ENCODE results near the gene ISCA2. TPM values are rescaled to one million over a fixed set of nuclear protein-coding genes. Genes with fewer than 3 reads are reported as not detected.

The ISCA2 gene
- polyA plus RNA-seq, 4 donors = 23.4 to 37.4 (median 27.8) TPM

DNA sequence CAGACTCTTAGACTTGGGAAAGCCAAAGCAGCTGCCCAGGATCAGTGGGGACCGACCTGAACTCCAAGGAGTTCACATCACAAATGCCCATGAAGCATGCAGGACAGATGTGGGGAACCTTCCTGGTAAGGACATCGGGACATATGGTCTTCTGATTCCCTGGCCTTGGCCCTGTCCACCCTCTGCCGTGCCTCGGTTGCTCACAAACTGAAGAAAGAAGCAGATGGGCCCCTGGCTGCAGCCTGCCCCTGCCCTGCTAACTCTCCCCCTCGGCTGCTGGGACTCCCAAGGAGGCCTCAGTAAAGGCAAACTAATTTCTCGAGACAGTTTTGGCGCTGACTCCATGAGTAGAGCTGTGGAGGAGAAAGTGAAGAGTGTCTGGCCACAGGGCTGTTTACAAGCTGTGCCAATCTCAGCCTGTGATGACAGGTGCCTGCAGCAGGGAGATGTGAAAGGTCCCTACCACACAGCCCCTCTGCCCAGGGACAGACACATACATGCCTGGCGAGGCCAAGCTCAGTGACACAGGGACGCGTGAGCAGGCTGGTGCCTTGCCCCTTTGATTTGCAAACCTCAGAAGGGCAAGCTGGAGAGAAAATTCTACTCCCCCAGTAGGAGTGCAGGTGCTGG lies 48.6 kb downstream of the ISCA2 start:
- DNase-seq = no peak
- FAIRE-seq = no peak
- H3K4me3 ChIP-seq (ENCODE audit: low read depth in 1 of 3, low read length in 3 of 3) = no peak overlapping the region
- no peaks in the 10 kb centered on the region for H3K27me3 ChIP-seq (ENCODE audit: control insufficient read depth in 3 of 3, insufficient read depth in 3 of 3, low read length in 3 of 3)
- no peaks in the 10 kb centered on the region for H3K9me3 ChIP-seq (ENCODE audit: control insufficient read depth in 2 of 2, insufficient read depth in 1 of 2, low read depth in 1 of 2, low read length in 1 of 2)
- H3K36me3 ChIP-seq (ENCODE audit: control insufficient read depth in 3 of 3, insufficient read depth in 2 of 3, low read depth in 1 of 3, low read length in 3 of 3) = no peaks in the 10 kb centered on the region
- WGBS, 3 donors = 85 to 88% (median 86%) methylated on average over 10 of the region's 10 CpGs
- H3K4me1 ChIP-seq (ENCODE audit: control insufficient read depth in 3 of 3, insufficient read depth in 2 of 3, low read depth in 1 of 3, low read length in 2 of 3) = no peaks in the 10 kb centered on the region
- H3K27ac ChIP-seq (ENCODE audit: low read depth in 1 of 3, low read length in 2 of 3) = no peak overlapping the region

DNA sequence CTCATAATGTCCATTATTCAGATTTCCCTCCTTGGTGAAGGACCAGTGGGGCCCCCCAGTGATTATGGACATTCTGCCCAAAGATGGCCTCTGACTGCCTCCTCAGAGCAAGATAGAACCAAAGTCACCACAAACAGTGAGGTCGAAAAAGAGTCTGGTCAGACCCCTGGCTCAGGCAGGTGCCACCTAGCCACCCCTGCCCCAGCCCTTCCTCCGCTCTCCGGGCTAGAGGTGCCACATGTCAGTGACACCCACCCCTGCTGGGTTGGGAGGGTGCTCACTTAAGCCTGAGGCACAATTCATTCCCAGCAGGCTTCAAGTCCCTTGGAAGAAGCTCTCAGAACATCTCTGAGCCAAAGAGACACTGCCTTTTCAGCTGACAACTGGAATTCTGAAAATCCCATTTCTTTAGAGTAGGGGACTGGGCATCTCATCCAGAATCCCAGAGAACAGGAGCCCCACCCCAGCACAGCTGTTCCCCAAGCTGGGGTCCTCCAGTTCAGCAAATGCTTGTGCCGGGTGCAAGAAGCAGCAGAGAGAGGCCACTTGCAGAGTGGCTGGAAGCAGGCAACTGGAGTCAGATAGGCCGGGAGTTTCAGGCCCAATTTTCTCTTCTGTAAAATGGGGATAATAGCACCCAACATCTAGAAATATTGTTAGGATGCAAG lies 50.3 kb downstream of the ISCA2 start:
- no peak for FAIRE-seq
- WGBS, 3 donors = 84 to 87% (median 86%) methylated on average over 5 of the region's 5 CpGs

DNA sequence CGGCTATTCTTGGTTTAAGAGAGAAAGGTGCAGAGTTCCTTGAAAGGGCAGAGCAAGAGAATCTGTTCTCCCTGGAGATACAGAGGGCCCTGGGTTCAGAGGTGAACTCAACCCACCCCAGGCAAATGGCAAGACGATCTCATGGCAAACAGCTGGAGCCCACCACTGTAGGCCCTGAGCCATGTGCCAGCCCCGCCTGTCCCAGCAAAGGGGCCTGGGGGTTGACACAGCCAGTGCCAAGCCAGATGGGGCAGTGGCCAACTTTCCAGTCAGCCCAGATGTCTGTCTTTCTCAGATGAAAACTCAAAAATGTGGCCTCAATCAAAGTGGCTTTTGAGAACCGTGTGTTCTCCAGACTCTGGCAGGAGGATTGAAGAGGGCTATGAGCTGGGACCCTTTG lies 51.8 kb downstream of the ISCA2 start:
- Histone ChIP-seq H3K36me3 (ENCODE audit: control insufficient read depth in 3 of 3, insufficient read depth in 2 of 3, low read depth in 1 of 3, low read length in 3 of 3) (no peaks in the 10 kb centered on the region), H3K4me3 (ENCODE audit: low read depth in 1 of 3, low read length in 3 of 3) (no peak overlapping the region), H3K27me3 (ENCODE audit: control insufficient read depth in 3 of 3, insufficient read depth in 3 of 3, low read length in 3 of 3) (no peaks in the 10 kb centered on the region), H3K27ac (ENCODE audit: low read depth in 1 of 3, low read length in 2 of 3) (no peak overlapping the region), H3K9me3 (ENCODE audit: control insufficient read depth in 2 of 2, insufficient read depth in 1 of 2, low read depth in 1 of 2, low read length in 1 of 2) (no peaks in the 10 kb centered on the region), H3K4me1 (ENCODE audit: control insufficient read depth in 3 of 3, insufficient read depth in 2 of 3, low read depth in 1 of 3, low read length in 2 of 3) (no peaks in the 10 kb centered on the region)
- WGBS, 3 donors = 80 to 81% (median 81%) methylated on average over 4 of the region's 4 CpGs
- FAIRE-seq (no peak), DNase-seq (no peak)

More for the DNA sequence above, 50.3 kb downstream of the ISCA2 start:
- no peaks in the 10 kb centered on the region for H3K4me1 ChIP-seq (ENCODE audit: control insufficient read depth in 3 of 3, insufficient read depth in 2 of 3, low read depth in 1 of 3, low read length in 2 of 3)
- H3K9me3 ChIP-seq (ENCODE audit: control insufficient read depth in 2 of 2, insufficient read depth in 1 of 2, low read depth in 1 of 2, low read length in 1 of 2) = no peaks in the 10 kb centered on the region
- H3K27me3 ChIP-seq (ENCODE audit: control insufficient read depth in 3 of 3, insufficient read depth in 3 of 3, low read length in 3 of 3) = no peaks in the 10 kb centered on the region
- H3K27ac ChIP-seq (ENCODE audit: low read depth in 1 of 3, low read length in 2 of 3) = no peak overlapping the region
- H3K36me3 ChIP-seq (ENCODE audit: control insufficient read depth in 3 of 3, insufficient read depth in 2 of 3, low read depth in 1 of 3, low read length in 3 of 3) = no peaks in the 10 kb centered on the region
- no peak overlapping the region for H3K4me3 ChIP-seq (ENCODE audit: low read depth in 1 of 3, low read length in 3 of 3)
- no peak for DNase-seq

DNA sequence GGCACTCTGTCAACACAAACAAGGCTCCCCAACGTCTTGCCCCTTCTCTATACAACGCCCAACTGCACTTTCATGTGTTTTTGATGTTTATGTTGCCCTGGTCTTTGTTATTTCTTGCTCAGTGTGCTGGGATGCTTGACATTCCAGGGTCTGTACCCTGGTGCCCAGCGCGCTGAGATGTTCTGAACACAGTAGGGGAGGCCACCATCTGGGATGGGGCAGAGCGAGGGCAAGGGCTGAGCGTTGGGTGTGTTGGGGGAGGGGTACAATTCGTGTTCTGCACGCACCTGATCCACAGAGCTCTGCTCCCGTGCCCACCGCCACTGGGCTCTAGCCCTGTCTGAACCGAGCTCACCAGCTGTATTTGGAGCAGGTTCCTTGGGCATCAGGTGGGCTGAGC lies 52.9 kb downstream of the ISCA2 start:
- Histone ChIP-seq H3K4me1 (ENCODE audit: control insufficient read depth in 3 of 3, insufficient read depth in 2 of 3, low read depth in 1 of 3, low read length in 2 of 3) (no peaks in the 10 kb centered on the region), H3K36me3 (ENCODE audit: control insufficient read depth in 3 of 3, insufficient read depth in 2 of 3, low read depth in 1 of 3, low read length in 3 of 3) (no peaks in the 10 kb centered on the region), H3K4me3 (ENCODE audit: low read depth in 1 of 3, low read length in 3 of 3) (no peak overlapping the region), H3K27ac (ENCODE audit: low read depth in 1 of 3, low read length in 2 of 3) (no peak overlapping the region), H3K9me3 (ENCODE audit: control insufficient read depth in 2 of 2, insufficient read depth in 1 of 2, low read depth in 1 of 2, low read length in 1 of 2) (no peaks in the 10 kb centered on the region), H3K27me3 (ENCODE audit: control insufficient read depth in 3 of 3, insufficient read depth in 3 of 3, low read length in 3 of 3) (no peaks in the 10 kb centered on the region)
- no peak for DNase-seq
- no peak for FAIRE-seq
- 63 to 69% (median 64%) methylated on average over 11 of the region's 11 CpGs for WGBS, 3 donors

Other genes starting within 250 kb of the ISCA2 start
- 100 to 1,000 TPM in 1 of 4 donors, 10 to 100 TPM in 3; 31.1 to 138 (median 51.7) TPM for gene ABCD4, start 190.8 kb upstream of the ISCA2 start, polyA plus RNA-seq
- gene VRTN, start 145.3 kb upstream of the ISCA2 start, polyA plus RNA-seq = under 1 TPM in 2 of 4 donors, not detected in 2; 0.24 to 0.85 TPM
- 1 to 10 TPM in 1 of 4 donors, under 1 TPM in 1, not detected in 2; 0.06 to 3.0 TPM for gene SYNDIG1L, start 67.6 kb upstream of the ISCA2 start, polyA plus RNA-seq
- 100 to 1,000 TPM; 106 to 504 (median 209) TPM for gene NPC2, start 460 bp upstream of the ISCA2 start, polyA plus RNA-seq
- 1 to 10 TPM in 2 of 4 donors, under 1 TPM in 2; 0.22 to 1.8 (median 1.1) TPM for gene LTBP2, start 118.5 kb downstream of the ISCA2 start, polyA plus RNA-seq
- gene AREL1, start 219.3 kb downstream of the ISCA2 start, polyA plus RNA-seq = 10 to 100 TPM in 3 of 4 donors, 1 to 10 TPM in 1; 8.4 to 20.4 (median 16.4) TPM
- 10 to 100 TPM; 11.9 to 40.0 (median 23.8) TPM for gene FCF1, start 219.4 kb downstream of the ISCA2 start, polyA plus RNA-seq